Neural cell (in vitro differentiated cells): Measurements from ENCODE around the gene RHEBL1. TPM values are rescaled to one million over a fixed set of nuclear protein-coding genes. Genes with fewer than 3 reads are reported as not detected.

Experiments
- H2AFZ ChIP-seq: fragments of 200-600, 300-800 bp; sonication (generic), shearing (Covaris generic); 2 replicates; pipeline ENCODE4 v1.6.0; 2014; ENCODE audit warnings: low read depth, mild to moderate bottlenecking, antibody characterized with exemption, low read length, moderate library complexity
- H3F3A ChIP-seq: fragments of 200-600 bp; shearing (Covaris generic); 2 replicates; pipeline ENCODE4 v1.6.1; 2016; ENCODE audit warnings: mild to moderate bottlenecking, moderate library complexity, mixed read lengths, antibody characterized with exemption, low read length; ENCODE audit not compliant: insufficient read depth, poor library complexity, severe bottlenecking
- H3K27ac ChIP-seq: fragments of 200-600, 300-800 bp; sonication (generic), shearing (Covaris generic); 2 replicates; pipeline ENCODE4 v1.5.1; 2014; ENCODE audit warnings: mild to moderate bottlenecking, low read length, moderate library complexity
- H3K27me3 ChIP-seq: fragments of 300-800, 200-600 bp; sonication (generic), shearing (Covaris generic); 2 replicates; pipeline ENCODE4 v1.6.0; 2014; ENCODE audit warnings: mild to moderate bottlenecking, low read depth, low read length, moderate library complexity; ENCODE audit not compliant: insufficient read depth
- H3K36me3 ChIP-seq: fragments of 300-800, 200-600 bp; sonication (generic), shearing (Covaris generic); 2 replicates; pipeline ENCODE4 v1.5.1; 2014; ENCODE audit warnings: mild to moderate bottlenecking, antibody characterized with exemption, low read length, moderate library complexity; ENCODE audit not compliant: insufficient read depth
- H3K4me2 ChIP-seq: fragments of 300-800, 200-600 bp; sonication (generic), shearing (Covaris generic); 2 replicates; pipeline ENCODE4 v1.6.0; 2014; ENCODE audit warnings: mild to moderate bottlenecking, low read length
- H3K4me3 ChIP-seq: fragments of 300-800, 200-600 bp; sonication (generic), shearing (Covaris generic); 2 replicates; pipeline ENCODE4 v1.5.1; 2014; ENCODE audit warnings: mild to moderate bottlenecking, low read length, moderate library complexity
- H3K79me2 ChIP-seq: fragments of 200-600 bp; shearing (Covaris generic); replicated peaks from 2 replicates; pipeline ENCODE4 v1.6.0; 2014; ENCODE audit warnings: mild to moderate bottlenecking, low read length, moderate library complexity; ENCODE audit not compliant: insufficient read depth
- H3K9ac ChIP-seq: fragments of 300-800, 200-600 bp; sonication (generic), shearing (Covaris generic); 2 replicates; pipeline ENCODE4 v1.6.1; 2016; ENCODE audit warnings: mild to moderate bottlenecking, low read length, mixed read lengths
- H3K9me2 ChIP-seq: fragments of 200-600 bp; shearing (Covaris generic); 2 replicates; pipeline ENCODE4 v1.6.1; 2016; ENCODE audit warnings: mild to moderate bottlenecking, low read length, mixed read lengths; ENCODE audit not compliant: insufficient read depth
- H3K9me3 ChIP-seq: fragments of 200-600, 300-800 bp; sonication (generic), shearing (Covaris generic); 2 replicates; pipeline ENCODE4 v1.6.1; 2016; ENCODE audit warnings: mild to moderate bottlenecking, mixed run types, low read length, moderate library complexity, mixed read lengths
- H4K20me1 ChIP-seq: fragments of 200-600 bp; shearing (Covaris generic); 2 replicates; pipeline ENCODE4 v1.6.1; 2016; ENCODE audit warnings: mild to moderate bottlenecking, mixed run types; ENCODE audit not compliant: insufficient read depth
- CTCF ChIP-seq: fragments of 450-650 bp; IDR thresholded peaks from 2 replicates; pipeline ENCODE4 v1.5.1; 2014; ENCODE audit warnings: antibody characterized with exemption, mild to moderate bottlenecking, moderate library complexity; ENCODE audit not compliant: poor library complexity, severe bottlenecking
- EP300 ChIP-seq: fragments of 450-650 bp; conservative IDR thresholded peaks from 2 replicates; pipeline ENCODE4 v1.6.1; 2014; ENCODE audit warnings: antibody characterized with exemption, mild to moderate bottlenecking, moderate library complexity; ENCODE audit not compliant: poor library complexity, severe bottlenecking
- EZH2 ChIP-seq: fragments of 200-600, 300-800 bp; shearing (Covaris generic), sonication (generic); IDR thresholded peaks from 2 replicates; pipeline ENCODE4 v1.6.1; 2014; ENCODE audit warnings: antibody characterized with exemption, low read length, borderline replicate concordance, mild to moderate bottlenecking; ENCODE audit not compliant: insufficient read depth, poor library complexity, severe bottlenecking
- MXI1 ChIP-seq: fragments of 450-650 bp; conservative IDR thresholded peaks from 2 replicates; pipeline ENCODE4 v1.6.1; 2014; ENCODE audit warnings: antibody characterized with exemption, mild to moderate bottlenecking; ENCODE audit not compliant: poor library complexity, severe bottlenecking
- POLR2AphosphoS5 ChIP-seq: IDR thresholded peaks from 2 replicates; pipeline ENCODE4 v1.6.1; 2012
- RAD21 ChIP-seq: fragments of 450-650 bp; conservative IDR thresholded peaks from 2 replicates; pipeline ENCODE4 v1.6.1; 2014; ENCODE audit warnings: antibody characterized with exemption, mild to moderate bottlenecking, moderate library complexity
- SMC3 ChIP-seq: fragments of 450-650 bp; conservative IDR thresholded peaks from 2 replicates; pipeline ENCODE4 v1.6.1; 2014; ENCODE audit warnings: antibody characterized with exemption, mild to moderate bottlenecking, moderate library complexity; ENCODE audit not compliant: poor library complexity
- TAF1 ChIP-seq: IDR thresholded peaks from 2 replicates; pipeline ENCODE4 v1.6.1; 2012; ENCODE audit warnings: low read depth
- polyA plus RNA-seq: library from polyadenylated mRNA; depleted of rRNA; stranded (reverse); fragments of >200 nt; gene quantifications from 2 replicates; pipeline ENCODE4 v1.2.3, GENCODE V29; 2014
- TF ChIP-seq, protein P1 (sequence below): IDR thresholded peaks from 2 replicates; pipeline ENCODE4 v1.6.1; 2012; ENCODE audit warnings: borderline replicate concordance

The RHEBL1 gene
- polyA plus RNA-seq, 1 donor from 2014 or later = 0.68 TPM

GRCh38 chr12:49024543-49024942 lies 45.2 kb downstream of the RHEBL1 start:
- no peaks in the 10 kb centered on the region for H4K20me1 ChIP-seq
- no peaks in the 10 kb centered on the region for H3F3A ChIP-seq
- no peaks in the 10 kb centered on the region for H3K36me3 ChIP-seq
- no peak overlapping the region for H3K4me3 ChIP-seq
- H3K9me3 ChIP-seq = no peaks in the 10 kb centered on the region
- H3K4me2 ChIP-seq = no peak overlapping the region
- no peaks in the 10 kb centered on the region for H3K79me2 ChIP-seq
- H3K27me3 ChIP-seq = no peaks in the 10 kb centered on the region
- H3K9ac ChIP-seq = no peak overlapping the region
- no peak overlapping the region for H2AFZ ChIP-seq
- TF ChIP-seq TAF1 (no peak), SMC3 (no peak), EZH2 (no peak), CTCF (no peak), POLR2AphosphoS5 (no peak), EP300 (no peak), MXI1 (no peak), RAD21 (no peak)
- TF ChIP-seq, protein P1, sequence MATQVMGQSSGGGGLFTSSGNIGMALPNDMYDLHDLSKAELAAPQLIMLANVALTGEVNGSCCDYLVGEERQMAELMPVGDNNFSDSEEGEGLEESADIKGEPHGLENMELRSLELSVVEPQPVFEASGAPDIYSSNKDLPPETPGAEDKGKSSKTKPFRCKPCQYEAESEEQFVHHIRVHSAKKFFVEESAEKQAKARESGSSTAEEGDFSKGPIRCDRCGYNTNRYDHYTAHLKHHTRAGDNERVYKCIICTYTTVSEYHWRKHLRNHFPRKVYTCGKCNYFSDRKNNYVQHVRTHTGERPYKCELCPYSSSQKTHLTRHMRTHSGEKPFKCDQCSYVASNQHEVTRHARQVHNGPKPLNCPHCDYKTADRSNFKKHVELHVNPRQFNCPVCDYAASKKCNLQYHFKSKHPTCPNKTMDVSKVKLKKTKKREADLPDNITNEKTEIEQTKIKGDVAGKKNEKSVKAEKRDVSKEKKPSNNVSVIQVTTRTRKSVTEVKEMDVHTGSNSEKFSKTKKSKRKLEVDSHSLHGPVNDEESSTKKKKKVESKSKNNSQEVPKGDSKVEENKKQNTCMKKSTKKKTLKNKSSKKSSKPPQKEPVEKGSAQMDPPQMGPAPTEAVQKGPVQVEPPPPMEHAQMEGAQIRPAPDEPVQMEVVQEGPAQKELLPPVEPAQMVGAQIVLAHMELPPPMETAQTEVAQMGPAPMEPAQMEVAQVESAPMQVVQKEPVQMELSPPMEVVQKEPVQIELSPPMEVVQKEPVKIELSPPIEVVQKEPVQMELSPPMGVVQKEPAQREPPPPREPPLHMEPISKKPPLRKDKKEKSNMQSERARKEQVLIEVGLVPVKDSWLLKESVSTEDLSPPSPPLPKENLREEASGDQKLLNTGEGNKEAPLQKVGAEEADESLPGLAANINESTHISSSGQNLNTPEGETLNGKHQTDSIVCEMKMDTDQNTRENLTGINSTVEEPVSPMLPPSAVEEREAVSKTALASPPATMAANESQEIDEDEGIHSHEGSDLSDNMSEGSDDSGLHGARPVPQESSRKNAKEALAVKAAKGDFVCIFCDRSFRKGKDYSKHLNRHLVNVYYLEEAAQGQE = no peak
- H3K9me2 ChIP-seq = no peaks in the 10 kb centered on the region
- H3K27ac ChIP-seq = no peak overlapping the region

DNA sequence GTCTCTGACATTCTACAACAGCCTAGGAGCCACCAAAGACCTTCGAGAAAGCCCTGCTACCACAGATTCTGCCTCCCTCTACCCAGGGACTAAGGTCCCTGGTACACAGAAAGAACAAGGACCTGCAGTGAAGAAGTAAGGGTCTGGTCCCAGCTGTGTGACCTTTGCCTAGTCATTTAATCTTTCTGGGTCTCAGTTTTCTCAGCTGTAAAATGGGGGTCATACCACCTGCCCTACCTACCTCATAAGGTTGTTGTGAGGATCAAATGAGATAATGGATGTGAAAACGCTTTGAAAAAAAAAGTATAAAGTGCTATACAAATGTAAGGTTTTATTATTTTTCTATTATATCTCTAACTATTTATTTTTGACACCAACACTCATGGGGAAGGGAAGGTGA lies 46.0 kb downstream of the RHEBL1 start:
- Histone ChIP-seq H3K4me2 (no peak overlapping the region), H2AFZ (no peak overlapping the region), H3K27ac (no peak overlapping the region), H3F3A (no peaks in the 10 kb centered on the region), H3K79me2 (no peaks in the 10 kb centered on the region), H3K36me3 (no peaks in the 10 kb centered on the region), H3K27me3 (no peaks in the 10 kb centered on the region), H3K9ac (no peak overlapping the region), H4K20me1 (no peaks in the 10 kb centered on the region), H3K9me2 (no peaks in the 10 kb centered on the region), H3K9me3 (no peaks in the 10 kb centered on the region), H3K4me3 (no peak overlapping the region)
- TF ChIP-seq TAF1 (no peak), SMC3 (no peak), EP300 (no peak), RAD21 (no peak), EZH2 (no peak), POLR2AphosphoS5 (no peak), MXI1 (no peak), CTCF (no peak)
- TF ChIP-seq, protein P1 = no peak
